ENCODE measurements around the gene ZBTB20. TPM values are rescaled to one million over a fixed set of nuclear protein-coding genes. Genes with fewer than 3 reads are reported as not detected.

ZBTB20 gene
- total and polyA plus RNA-seq, 7 donors, result 0.40 to 74.9 (median 41.7) TPM

DNA sequence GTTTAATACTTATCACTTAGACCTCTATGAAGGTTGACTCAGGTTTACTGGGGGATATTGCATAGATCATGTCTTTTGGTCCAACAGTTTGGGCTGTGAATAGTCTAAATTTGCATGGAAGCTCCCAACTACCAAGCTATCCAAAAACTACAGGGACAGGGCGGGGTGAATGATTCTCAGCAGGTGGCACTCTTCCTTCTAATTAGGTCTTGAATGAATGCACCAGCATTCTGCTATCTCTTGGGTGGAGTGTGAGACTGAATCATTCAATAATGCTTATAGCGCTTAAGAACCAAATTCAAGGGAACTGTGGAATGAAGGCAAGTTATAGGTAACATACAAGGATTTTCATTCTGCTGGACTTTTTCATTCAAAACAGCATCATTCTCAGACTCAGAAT is 507.0 kb downstream of the ZBTB20 start:
- intact Hi-C loops (cut with DNase I), result no loop called here
- Histone ChIP-seq H3K9me3 (peaks cover 16% of the 10 kb centered on the region), H3K27ac (no peak overlapping the region), H3K36me3 (ENCODE audit: insufficient read depth in 1 of 2, low read depth in 1 of 2) (no peaks in the 10 kb centered on the region), H3K27me3 (ENCODE audit: insufficient read depth in 3 of 3, low read length in 2 of 3) (no peaks in the 10 kb centered on the region), H3K4me1 (peaks cover under 1% of the 10 kb centered on the region), H3K4me3 (no peak overlapping the region)
- WGBS, 3 donors, result 97 to 100% (median 98%) methylated on average over 2 of the region's 2 CpGs
- DNase-seq (no peak), ATAC-seq (no peak)
- TF ChIP-seq, protein P1, sequence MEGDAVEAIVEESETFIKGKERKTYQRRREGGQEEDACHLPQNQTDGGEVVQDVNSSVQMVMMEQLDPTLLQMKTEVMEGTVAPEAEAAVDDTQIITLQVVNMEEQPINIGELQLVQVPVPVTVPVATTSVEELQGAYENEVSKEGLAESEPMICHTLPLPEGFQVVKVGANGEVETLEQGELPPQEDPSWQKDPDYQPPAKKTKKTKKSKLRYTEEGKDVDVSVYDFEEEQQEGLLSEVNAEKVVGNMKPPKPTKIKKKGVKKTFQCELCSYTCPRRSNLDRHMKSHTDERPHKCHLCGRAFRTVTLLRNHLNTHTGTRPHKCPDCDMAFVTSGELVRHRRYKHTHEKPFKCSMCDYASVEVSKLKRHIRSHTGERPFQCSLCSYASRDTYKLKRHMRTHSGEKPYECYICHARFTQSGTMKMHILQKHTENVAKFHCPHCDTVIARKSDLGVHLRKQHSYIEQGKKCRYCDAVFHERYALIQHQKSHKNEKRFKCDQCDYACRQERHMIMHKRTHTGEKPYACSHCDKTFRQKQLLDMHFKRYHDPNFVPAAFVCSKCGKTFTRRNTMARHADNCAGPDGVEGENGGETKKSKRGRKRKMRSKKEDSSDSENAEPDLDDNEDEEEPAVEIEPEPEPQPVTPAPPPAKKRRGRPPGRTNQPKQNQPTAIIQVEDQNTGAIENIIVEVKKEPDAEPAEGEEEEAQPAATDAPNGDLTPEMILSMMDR (IDR thresholded peaks at IDR 0.05), result no peak

GRCh38 chr3:114639171-114639570 is 507.9 kb downstream of the ZBTB20 start:
- TF ChIP-seq, protein P1 (IDR thresholded peaks at IDR 0.05), result no peak
- H3K4me3 ChIP-seq, result no peak overlapping the region
- DNase-seq (no peak), ATAC-seq (no peak)
- H3K27me3 ChIP-seq (ENCODE audit: insufficient read depth in 3 of 3, low read length in 2 of 3), result no peaks in the 10 kb centered on the region
- H3K27ac ChIP-seq, result no peak overlapping the region
- intact Hi-C loops (cut with DNase I), result no loop called here
- no peaks in the 10 kb centered on the region for H3K36me3 ChIP-seq (ENCODE audit: insufficient read depth in 1 of 2, low read depth in 1 of 2)
- 93 to 100% (median 93%) methylated on average over 1 of the region's 1 CpG for WGBS, 3 donors
- H3K4me1 ChIP-seq, result no peaks in the 10 kb centered on the region
- H3K9me3 ChIP-seq, result peaks cover 18% of the 10 kb centered on the region

DNA sequence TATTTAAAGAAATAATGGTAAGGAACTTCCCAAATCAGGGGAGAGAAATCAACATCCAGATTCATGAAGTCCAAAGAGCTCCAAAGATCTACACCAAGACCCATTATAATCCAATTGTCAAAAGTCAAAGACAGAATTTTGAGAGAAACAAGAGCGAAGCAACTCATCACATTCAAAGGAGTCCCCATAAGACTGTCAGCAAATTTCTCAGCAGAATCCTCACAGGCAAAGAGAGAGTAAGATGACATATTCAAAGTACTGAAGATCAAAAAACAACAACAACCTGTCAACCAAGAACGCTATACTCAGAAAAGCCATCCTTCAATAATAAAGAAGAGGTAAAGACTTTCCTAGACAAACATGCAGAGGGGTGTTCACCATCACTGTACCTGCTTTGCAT is 511.2 kb downstream of the ZBTB20 start:
- intact Hi-C loops (cut with DNase I), result no loop called here
- WGBS, 3 donors, result 97 to 100% (median 99%) methylated on average over 2 of the region's 2 CpGs

GRCh38 chr3:114634635-114635034 is 512.5 kb downstream of the ZBTB20 start:
- Histone ChIP-seq H3K27ac (no peak overlapping the region), H3K27me3 (ENCODE audit: insufficient read depth in 3 of 3, low read length in 2 of 3) (no peaks in the 10 kb centered on the region), H3K4me1 (no peaks in the 10 kb centered on the region), H3K9me3 (peaks cover 18% of the 10 kb centered on the region), H3K36me3 (ENCODE audit: insufficient read depth in 1 of 2, low read depth in 1 of 2) (no peaks in the 10 kb centered on the region), H3K4me3 (no peak overlapping the region)
- no peak for ATAC-seq
- DNase-seq, result no peak
- TF ChIP-seq, protein P1 (IDR thresholded peaks at IDR 0.05), result no peak
- 97 to 100% (median 98%) methylated on average over 3 of the region's 3 CpGs for WGBS, 3 donors
- intact Hi-C loops (cut with DNase I), result no loop called here

More for the DNA sequence above, 511.2 kb downstream of the ZBTB20 start:
- H3K9me3 ChIP-seq, result peaks cover 18% of the 10 kb centered on the region
- ATAC-seq (no peak), DNase-seq (no peak)
- H3K4me3 ChIP-seq, result no peak overlapping the region
- no peaks in the 10 kb centered on the region for H3K36me3 ChIP-seq (ENCODE audit: insufficient read depth in 1 of 2, low read depth in 1 of 2)
- TF ChIP-seq, protein P1 (IDR thresholded peaks at IDR 0.05), result no peak
- no peak overlapping the region for H3K27ac ChIP-seq
- no peaks in the 10 kb centered on the region for H3K4me1 ChIP-seq
- no peaks in the 10 kb centered on the region for H3K27me3 ChIP-seq (ENCODE audit: insufficient read depth in 3 of 3, low read length in 2 of 3)

DNA sequence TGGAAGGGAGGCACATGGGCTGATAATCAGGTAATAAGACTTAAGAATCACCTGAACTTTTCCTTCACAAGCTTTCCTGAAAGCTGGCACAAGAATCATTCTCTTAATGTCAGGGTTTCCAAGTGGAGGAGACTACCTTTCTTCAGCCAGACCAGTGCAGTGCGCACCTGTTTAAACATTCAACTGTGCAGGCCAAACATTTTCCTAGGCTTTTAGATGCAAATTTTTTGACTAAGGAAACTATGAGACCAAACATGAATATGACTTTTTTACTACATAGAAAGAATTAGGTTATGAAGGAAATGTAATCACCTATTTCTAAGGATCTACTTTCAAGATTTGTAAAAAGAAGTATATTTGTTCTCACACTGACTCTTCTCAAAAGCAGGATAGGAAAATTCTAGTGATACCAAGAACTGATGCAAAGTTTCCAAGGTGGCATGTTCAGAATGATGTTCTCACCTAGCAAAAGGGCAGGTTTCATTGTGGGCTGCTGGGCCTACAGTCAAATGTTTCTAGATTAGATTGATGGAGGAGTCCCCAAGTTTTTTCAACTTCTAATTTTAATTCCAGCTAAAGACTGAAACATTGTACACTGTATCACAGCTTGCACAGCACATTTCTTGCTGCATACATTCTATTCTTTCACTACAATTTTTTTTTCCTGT is 514.2 kb downstream of the ZBTB20 start:
- no peak for ATAC-seq
- no peaks in the 10 kb centered on the region for H3K36me3 ChIP-seq (ENCODE audit: insufficient read depth in 1 of 2, low read depth in 1 of 2)
- DNase-seq, result no peak
- intact Hi-C loops (cut with DNase I), result no loop called here
- TF ChIP-seq, protein P1 (IDR thresholded peaks at IDR 0.05), result no peak
- H3K27ac ChIP-seq, result no peak overlapping the region
- H3K27me3 ChIP-seq (ENCODE audit: insufficient read depth in 3 of 3, low read length in 2 of 3), result no peaks in the 10 kb centered on the region
- WGBS, 3 donors, result 94 to 97% (median 97%) methylated on average over 1 of the region's 1 CpG
- H3K9me3 ChIP-seq, result peaks cover 18% of the 10 kb centered on the region
- H3K4me1 ChIP-seq, result peaks cover 14% of the 10 kb centered on the region
- H3K4me3 ChIP-seq, result no peak overlapping the region

Data from psoas muscle (tissue), 8 donors.